HG02973 (cell line): Measurements from ENCODE around the gene GGA2.

ENCODE experiments used
- ATAC-seq: cut with Tn5 transposase; IDR thresholded peaks from one replicate; pipeline ENCODE4 v1.9.1; 2021; ENCODE audit warnings: moderate library complexity; ENCODE audit not compliant: unreplicated experiment

GGA2 gene

DNA sequence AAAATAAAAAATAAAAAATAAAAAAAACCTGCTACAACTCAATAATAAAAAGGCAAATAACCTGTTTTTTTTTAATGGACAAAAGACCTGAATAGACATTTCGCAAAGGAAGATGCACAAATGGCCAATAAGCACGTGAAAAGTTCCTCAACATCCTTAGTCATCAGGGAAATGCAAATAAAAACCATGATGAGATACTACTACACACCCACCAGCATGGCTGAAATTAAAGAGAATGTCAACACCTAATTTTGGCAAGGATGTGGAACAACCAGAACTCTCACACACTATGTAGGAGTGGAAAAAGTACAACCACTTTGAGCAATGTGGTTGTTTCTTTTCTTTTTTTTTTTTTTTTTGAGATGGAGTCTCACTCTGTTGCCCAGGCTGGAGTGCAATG lies 81.9 kb downstream of the GGA2 start:
- ATAC-seq, result no peak

DNA sequence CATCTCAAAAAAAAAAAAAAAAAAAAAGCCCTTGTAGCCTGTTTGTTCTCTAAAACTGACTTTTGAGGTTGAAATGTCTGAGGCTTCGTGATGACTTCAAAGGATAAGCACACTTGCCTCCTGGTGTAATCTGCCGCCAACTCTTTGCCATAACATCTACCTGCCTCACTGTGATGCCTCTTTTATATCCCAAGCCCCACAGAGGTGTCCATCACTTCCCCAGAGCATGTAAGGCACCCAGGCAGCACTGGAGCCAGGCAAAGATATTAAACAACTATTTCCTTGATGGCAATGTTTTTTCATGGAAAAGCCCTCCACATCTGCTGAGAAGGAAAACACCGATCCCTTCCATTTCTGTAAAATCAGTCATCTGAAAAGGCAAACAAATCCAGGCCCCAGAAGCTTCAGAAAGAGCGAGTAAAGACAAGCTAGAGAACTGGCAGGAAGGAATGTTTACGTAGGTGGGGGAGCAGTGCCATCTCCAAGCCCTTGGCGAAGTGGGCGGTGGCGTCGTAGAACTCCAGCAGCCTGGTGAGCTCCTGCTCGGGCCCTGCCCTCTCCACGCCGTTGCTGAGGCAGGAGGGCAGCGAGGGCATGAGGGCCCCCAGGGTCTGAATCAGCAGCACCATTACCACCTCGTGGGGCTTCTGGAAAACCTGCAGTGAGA lies 85.9 kb downstream of the GGA2 start:
- no peak for ATAC-seq

DNA sequence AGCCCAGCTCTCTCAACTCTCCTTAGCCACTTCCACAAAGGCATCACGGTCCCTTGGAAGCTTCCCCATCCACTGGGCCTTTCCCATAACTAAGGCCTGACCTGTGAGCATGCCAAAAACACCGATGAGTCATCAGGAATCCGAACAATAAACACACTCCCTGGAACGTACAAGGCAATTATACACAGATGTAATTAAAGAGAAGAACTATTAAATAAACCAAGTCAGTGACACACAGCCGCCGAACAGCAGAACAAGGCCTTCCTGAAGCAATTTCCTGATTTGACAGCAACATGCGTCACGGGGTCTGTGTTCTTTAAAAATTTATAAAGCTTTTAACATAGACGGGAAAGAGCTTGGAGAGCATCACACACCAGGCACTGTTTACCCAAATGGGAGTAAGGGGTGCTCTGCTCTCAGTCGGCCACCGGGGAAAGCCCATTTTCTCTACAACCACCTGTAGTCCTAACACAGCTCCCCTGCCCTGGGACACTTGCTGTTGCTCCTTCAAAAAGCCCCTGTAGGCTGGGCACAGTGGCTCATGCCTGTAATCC lies 86.7 kb downstream of the GGA2 start:
- ATAC-seq, result no peak

DNA sequence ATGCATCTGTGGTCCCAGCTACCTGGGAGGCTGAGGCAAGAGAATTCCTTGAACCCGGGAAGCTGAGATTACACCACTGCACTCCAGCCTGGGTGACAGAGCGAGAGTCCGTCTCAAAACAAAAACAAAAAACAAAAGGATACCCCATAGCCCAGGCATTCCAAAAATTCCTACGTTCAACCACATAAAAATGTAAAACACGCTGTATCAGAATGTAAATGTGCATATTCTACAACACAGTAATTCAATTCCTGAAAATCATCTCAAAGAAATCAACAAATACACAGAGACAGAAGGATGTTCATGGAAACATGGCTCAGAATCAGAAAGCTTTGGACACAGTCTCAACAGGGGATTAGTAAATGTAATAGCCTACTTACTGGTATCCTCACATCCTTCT lies 90.3 kb downstream of the GGA2 start:
- no peak for ATAC-seq

DNA sequence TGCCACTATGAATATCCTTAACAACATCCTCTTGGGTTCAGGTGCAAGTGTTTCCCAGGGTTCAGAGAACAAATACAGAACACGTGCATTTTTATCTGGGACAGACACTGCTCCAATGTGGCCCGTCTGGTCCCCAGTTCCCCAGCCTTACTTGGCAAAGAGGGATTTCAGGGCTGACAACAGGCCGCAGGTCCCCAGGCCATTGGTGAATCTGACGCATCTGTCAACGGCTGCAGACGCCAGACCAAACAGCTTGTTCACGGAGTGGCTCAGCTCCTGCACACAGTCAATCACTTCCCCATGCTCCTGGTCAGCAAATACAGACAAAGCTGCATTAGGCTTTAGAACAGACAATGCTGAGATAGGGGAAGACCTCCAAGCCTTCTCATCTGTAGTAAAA lies 93.5 kb downstream of the GGA2 start:
- no peak for ATAC-seq

DNA sequence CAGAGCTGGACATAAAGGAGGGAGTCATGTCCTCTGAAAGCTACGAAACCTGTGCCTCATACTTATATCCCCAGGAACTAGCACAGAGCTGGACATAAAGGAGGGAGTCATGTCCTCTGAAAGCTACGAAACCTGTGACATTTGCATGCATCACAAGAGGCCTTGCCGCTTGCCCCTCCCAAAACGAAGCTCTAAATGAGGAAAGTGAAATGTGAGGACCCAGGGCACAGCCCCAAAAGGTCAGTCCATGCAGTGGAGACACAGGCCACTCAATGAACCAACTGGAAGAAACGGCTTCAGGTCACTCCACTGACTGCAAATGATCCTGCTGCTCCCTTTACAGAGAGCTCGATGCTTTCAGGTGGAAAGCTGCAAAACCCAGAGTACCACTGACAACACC lies 95.6 kb downstream of the GGA2 start:
- no peak for ATAC-seq
